GM21825 (cell line): ENCODE data around the gene DLL3.
"Not testable (repeated sequence)": the region's sequence is repeated elsewhere in the genome, so short reads cannot be mapped to it uniquely, and the experiment has no call there.

Experiments used
- ATAC-seq: cut with Tn5 transposase; IDR thresholded peaks from one replicate; pipeline ENCODE4 v1.9.1; 2021; ENCODE audit warnings: mild to moderate bottlenecking, moderate library complexity; ENCODE audit not compliant: unreplicated experiment

The DLL3 gene, protein sequence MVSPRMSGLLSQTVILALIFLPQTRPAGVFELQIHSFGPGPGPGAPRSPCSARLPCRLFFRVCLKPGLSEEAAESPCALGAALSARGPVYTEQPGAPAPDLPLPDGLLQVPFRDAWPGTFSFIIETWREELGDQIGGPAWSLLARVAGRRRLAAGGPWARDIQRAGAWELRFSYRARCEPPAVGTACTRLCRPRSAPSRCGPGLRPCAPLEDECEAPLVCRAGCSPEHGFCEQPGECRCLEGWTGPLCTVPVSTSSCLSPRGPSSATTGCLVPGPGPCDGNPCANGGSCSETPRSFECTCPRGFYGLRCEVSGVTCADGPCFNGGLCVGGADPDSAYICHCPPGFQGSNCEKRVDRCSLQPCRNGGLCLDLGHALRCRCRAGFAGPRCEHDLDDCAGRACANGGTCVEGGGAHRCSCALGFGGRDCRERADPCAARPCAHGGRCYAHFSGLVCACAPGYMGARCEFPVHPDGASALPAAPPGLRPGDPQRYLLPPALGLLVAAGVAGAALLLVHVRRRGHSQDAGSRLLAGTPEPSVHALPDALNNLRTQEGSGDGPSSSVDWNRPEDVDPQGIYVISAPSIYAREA

DNA sequence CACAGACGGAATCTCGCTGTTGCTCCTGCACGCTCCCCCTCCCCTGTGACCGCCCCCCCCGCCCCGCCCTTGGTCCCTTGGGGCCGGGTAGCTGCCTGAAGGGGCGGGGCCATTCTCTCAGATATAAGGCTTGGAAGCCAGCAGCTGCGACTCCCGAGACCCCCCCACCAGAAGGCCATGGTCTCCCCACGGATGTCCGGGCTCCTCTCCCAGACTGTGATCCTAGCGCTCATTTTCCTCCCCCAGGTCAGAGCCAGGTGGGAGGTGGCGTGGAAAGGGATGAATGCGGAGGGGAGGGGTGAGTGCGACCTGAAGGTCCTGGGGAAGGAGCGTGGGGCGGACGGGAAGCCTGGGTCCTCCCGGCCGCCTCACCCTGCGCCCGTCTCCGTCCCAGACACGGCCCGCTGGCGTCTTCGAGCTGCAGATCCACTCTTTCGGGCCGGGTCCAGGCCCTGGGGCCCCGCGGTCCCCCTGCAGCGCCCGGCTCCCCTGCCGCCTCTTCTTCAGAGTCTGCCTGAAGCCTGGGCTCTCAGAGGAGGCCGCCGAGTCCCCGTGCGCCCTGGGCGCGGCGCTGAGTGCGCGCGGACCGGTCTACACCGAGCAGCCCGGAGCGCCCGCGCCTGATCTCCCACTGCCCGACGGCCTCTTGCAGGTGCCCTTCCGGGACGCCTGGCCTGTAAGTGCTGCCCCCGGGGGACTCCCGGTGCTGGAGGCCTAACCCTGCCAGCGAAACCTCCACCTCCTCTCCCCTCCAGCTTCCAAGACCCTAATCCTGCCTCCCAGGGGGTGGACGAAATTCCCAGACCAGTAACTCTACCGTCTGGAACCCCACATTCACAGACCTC is at the start of gene DLL3:
DLL3 (plus strand) TSS at position 150 of the 845 bp plus-strand sequence; CDS start at position 178, 28 bp downstream.
- no peak for ATAC-seq

DNA sequence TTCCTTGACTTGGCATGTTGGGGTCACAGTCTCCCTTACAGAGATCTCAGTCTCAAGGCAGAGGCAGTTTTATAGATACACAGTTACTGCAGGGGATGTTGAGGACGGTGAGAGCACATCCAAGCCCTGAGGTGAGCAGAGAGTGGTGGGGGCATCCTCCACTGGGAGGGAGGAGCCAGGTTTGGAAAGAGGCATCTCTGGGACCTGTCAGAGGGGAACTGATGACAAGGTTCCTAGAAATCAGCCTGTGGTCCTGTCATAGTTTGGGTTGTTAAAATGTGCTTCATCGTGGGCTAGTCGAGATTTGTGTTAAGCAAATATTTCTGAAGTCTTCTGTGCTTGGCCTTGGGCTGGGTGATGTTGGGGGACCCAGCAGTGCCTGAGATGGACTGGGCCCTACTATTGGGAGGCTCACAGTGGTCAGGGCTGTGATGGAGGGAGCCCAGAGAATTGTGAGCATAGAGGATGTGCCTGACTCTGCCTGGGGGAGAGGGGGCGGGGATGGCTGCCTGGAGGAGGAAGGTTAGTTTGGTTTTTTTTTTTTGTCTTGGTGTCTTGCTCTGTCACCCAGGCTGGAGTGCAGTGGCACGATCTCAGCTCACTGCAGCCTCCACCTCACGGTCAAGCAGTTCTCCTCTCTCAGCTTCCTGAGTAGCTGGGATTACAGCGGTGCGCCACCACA is 49.5 kb upstream of the DLL3 start:
- no peak for ATAC-seq

DNA sequence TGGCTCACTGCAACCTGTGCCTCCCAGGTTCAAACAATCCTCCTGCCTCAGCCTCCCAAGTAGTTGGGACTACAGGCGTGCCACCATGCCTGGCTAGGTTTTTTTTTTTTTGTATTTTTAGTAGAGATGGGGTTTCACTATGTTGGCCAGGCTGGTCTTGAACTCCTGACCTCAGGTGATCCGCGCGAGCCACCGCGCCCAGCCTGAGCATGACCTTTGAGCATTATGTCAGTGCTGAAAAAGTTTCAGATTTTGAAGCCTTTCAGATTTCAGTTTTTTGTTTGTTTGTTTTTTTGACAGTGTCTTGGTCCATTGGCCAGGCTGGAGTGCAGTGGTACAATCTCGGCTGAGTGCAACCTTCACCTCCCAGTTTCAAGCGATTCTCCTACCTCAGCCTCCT is 47.5 kb upstream of the DLL3 start:
- ATAC-seq, result not testable (repeated sequence)

DNA sequence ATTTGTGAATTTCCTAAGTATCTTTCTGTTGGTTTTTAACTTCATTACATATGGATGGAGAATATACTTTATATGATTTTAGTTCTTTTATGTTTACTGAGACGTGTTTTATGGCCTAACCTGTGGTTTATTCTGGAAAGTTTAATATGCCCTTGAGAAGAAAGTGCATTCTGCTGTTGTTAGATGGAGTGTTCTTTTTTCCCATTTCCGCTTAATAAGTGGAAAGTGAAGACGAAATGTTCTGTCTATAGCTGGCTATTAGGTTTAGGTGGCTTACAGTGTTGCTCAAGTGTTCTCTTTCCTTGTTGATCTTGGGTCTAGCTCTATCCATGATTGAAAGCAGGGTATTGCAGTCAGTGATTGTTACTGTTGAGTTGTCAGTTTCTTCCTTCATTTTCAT is 35.3 kb upstream of the DLL3 start:
- no peak for ATAC-seq

DNA sequence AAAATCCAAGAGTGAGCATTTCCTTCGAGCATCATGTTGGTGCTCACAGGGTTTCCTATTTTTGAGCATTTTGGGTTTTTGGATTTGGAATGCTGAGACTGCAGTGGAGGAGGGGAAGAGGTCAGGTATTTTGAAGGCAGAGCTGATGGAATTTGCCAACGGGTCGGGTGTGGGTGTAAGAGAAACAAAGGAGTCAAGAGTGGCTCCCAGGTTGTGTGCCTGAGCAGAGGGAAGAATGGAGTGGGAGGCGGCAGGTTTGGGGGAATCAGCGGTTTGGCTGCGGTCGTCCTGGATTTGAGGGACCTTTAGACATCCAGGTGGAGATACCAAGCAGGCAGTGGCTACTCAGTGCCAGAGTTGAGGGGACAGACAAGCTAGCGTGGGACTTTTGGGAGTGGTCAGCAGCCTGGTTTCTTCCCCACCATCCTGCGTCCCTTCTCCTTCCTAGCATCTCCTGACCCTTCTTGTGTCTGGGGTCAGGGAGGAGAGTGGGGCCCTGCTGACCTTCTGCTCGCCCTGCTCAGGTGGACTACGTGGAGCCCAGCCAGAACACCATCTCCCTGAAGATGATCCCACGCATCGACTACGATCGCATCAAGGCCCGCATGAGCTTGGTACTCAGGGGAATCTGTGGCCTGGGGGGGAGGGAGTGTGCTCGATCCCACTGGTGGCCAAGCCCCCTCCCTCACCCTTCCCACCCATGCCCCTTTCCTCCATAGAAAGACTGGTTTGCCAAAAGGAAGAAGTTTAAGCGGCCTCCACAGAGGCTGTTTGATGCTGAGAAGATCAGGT is 32.6 kb upstream of the DLL3 start:
- no peak for ATAC-seq

DNA sequence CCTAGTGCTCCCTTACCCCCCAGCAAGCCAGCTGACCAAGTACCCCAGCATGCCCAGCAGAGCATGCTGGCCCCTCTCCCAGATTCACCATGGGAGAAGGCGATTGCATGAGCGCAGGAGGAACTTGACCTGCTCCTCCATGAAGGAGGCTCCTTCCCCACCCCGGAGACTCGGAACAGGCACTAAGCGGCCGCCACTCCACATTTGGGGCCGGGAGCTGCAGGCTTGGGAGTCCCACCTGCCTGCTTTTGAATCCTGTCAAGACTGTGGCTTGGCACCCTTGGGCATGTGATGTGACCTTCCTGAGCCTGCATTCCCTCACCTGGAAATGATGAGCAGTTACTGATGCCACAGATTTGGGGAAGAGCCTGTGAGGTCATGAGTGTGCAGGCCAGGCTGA is 30.8 kb upstream of the DLL3 start:
- ATAC-seq, result no peak

DNA sequence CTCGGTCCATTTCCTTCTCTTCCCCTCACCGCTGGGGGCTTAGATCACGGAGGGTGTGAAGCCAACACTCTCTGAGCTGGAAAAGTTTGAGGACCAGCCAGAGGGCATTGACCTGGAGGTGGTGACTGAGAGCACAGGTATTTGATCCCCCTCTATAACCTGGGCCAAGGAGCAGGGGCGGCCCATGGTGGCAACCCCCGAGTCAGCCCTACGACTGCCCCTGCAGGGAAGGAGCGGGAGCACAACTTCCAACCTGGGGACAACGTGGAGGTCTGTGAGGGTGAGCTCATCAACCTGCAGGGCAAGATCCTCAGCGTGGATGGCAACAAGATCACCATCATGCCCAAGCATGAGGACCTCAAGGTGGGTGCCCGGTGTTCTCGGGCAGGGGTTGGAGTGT is 29.7 kb upstream of the DLL3 start:
- ATAC-seq, result no peak

DNA sequence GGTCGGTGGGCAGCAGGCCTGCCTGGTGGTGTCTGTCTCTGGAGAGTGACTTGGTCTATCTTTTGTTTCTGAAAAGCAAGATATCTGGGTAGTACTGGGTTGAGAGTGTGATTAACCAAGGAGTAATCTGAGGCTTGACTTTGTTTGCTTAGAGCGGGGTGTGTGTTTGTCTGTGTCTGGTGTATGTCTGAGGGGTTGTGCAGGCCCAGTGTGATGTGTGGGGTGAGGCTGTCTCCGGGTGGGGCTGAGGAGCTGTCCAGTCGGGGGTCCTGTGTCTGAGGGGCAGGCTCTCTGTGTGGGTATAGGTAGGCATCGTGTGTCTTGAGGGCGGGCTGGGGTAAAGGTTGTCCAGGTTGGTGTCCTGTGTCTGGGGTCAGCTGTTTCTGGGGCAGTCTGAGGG is 29.2 kb upstream of the DLL3 start:
- ATAC-seq, result no peak

DNA sequence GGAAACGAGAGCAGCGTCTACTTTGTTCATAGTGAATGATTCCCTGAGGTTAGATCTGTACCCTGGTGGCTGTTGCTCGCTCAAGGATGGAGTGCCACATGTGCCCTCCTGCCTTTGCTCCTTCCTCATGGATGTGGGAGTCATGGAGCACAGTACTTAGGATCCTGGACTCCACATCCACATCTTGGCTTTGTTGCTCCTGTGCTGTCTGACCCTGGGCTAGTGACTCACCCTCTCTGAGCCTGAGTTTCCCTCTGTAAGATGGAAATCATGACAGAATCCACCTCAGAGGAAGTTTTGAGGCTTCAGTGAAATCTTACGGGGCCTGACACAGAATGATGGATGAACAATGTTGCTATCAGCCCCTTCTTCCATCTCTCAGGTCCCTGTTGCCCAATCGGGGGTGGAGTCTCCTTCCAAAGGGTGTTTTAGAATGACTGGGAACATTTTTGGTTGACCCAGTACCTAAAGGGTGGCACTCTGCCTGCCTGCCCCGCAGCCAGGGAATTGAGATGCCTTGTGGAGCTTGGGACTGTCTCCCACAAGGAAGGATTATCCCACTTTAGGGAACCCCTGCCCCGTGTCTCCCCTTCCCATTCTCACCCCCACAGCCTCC is 27.9 kb upstream of the DLL3 start:
- no peak for ATAC-seq

DNA sequence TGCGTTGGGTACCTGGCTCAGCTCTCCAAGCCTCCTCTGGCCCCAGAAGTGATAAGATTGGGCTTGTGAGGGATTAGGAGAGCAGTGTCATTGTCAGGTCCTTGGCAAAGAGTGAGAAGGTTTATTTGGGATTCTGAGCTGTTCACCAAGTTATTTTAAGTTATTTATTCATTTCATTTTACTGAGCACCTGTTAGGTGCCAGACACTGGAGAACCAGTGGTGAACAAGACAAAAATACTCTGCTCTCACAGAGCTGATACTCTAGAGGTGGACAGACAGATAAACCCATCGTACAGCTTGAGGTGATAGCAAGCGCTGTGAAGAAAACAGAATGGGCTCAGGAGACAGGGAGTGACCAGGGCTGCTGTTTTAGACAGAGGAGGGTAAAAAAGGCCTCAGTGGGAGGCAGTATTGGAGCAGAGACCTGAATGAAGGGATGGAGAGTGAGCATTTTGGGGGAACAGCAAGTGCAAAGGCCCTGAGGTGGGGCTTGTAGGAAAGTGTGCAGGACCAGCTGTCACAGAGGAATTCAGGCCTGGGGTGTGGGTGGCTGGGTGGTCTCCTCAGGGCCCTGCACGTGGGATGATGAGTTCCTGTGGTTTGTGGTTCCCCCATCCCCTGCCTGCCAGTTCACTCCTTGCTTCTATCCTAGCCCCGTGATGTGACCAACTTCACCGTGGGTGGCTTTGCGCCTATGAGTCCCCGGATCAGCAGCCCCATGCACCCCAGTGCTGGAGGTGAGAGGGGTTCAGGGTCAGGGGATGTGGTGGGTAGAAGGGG is 26.8 kb upstream of the DLL3 start:
- ATAC-seq, result no peak

DNA sequence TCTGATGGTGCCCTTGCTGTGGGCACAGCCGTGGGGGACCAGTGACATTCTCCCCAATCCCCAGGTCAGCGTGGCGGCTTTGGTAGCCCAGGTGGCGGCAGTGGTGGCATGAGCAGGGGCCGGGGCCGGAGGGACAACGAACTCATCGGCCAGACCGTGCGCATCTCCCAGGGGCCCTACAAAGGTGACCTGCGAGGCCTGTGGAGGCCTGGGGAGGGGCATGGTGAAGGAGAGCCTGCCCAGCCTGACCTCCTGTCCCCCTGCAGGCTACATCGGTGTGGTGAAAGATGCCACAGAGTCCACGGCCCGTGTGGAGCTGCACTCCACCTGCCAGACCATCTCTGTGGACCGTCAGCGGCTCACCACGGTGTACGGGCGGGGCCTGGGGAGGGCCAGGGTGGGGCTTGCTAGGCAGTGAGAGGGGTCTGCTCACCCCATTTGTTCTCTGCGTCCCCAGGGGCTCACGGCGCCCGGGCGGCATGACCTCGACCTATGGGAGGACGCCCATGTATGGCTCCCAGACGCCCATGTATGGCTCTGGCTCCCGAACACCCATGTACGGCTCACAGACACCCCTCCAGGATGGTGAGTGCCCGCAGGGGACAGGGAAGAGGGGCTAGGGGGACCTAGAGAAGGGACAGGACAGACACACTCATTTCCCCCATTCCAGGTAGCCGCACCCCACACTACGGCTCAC is 25.9 kb upstream of the DLL3 start:
- no peak for ATAC-seq

DNA sequence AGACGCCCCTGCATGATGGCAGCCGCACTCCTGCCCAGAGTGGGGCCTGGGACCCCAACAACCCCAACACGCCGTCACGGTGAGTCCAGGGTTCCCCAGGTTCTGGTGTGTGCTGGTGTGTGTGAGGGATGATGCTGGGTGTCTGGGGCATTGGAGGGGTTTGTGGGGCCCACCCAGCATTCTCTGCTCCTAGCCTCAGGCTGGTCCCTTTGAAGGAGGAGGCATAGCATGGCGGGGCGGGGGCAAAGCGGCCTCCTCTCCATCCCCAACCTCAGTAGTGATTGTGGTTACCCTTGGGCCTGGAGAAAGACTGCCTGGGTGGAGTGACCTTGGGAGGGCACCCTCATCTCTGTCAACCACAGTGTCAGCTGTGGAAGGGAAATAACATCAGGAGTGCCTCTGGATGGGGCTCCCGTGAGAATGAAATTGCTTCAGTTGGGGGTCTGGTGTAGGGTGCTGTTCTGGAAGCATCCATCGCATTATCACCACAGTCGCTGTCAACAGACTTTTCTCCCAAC is 25.2 kb upstream of the DLL3 start:
- ATAC-seq, result no peak

DNA sequence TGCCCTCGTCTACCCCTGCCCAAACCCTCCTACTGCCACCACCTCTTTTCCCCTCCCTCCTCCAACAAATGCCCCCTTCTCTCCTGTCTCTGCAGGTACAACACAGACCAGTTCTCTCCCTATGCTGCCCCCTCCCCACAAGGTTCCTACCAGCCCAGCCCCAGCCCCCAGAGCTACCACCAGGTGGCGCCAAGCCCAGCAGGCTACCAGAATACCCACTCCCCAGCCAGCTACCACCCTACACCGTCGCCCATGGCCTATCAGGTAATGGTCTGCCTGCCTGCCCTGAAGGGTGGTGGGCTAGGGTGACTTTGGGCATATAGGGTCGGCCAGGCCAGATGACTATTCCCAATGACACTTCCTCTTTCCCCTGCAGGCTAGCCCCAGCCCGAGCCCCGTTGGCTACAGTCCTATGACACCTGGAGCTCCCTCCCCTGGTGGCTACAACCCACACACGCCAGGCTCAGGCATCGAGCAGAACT is 24.6 kb upstream of the DLL3 start:
- no peak for ATAC-seq

DNA sequence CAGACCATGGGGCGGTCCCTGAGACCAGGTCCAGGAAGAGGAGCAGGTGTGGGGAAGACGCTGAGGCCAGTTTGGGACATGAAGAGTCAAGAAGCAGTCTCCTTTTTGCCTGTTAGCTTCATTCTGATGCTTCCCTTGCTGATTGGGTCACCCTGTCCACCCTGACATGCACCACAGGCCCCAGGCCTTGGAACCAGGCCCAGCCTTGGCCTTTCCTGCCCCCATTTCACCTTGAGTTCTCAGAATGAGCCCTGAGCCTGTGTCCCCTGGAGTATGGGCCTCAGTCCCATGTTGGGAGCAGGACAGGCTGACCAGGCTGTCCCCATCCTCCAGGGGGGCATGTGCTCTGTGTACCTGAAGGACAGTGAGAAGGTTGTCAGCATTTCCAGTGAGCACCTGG is 23.0 kb upstream of the DLL3 start:
- ATAC-seq, result no peak

DNA sequence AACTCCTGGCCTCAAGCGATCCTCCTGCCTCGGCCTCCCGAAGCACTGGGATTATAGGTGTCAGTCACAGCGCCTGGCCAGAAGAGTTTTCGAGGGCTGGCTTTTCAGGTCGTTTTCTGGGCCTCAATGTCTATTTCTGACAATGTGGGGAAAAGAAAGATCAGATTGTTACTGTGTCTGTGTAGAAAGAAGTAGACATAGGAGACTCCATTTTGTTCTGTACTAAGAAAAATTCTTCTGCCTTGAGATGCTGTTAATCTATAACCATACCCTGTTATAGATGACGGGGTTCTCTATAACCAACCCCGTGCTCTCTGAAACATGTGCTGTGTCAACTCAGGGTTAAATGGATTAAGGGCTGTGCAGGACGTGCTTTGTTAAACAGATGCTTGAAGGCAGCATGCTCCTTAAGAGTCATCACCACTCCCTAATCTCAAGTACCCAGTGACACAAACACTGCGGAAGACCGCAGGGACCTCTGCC is 19.4 kb upstream of the DLL3 start:
- not testable (repeated sequence) for ATAC-seq

DNA sequence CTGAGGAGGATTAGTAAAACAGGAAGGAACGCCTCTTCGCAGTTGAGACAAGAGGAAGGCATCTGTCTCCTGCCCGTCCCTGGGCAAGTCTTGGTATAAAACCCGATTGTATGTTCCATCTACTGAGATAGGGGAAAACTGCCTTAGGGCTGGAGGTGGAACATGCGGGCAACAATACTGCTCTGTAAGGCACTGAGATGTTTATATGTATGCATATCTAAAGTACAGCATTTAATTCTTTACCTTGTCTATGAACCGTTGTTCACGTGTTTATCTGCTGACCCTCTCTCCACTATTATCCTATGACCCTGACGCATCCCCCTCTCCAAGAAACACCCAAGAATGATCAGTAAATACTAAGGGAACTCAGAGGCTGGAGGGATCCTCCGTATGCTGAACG is 18.8 kb upstream of the DLL3 start:
- no peak for ATAC-seq

DNA sequence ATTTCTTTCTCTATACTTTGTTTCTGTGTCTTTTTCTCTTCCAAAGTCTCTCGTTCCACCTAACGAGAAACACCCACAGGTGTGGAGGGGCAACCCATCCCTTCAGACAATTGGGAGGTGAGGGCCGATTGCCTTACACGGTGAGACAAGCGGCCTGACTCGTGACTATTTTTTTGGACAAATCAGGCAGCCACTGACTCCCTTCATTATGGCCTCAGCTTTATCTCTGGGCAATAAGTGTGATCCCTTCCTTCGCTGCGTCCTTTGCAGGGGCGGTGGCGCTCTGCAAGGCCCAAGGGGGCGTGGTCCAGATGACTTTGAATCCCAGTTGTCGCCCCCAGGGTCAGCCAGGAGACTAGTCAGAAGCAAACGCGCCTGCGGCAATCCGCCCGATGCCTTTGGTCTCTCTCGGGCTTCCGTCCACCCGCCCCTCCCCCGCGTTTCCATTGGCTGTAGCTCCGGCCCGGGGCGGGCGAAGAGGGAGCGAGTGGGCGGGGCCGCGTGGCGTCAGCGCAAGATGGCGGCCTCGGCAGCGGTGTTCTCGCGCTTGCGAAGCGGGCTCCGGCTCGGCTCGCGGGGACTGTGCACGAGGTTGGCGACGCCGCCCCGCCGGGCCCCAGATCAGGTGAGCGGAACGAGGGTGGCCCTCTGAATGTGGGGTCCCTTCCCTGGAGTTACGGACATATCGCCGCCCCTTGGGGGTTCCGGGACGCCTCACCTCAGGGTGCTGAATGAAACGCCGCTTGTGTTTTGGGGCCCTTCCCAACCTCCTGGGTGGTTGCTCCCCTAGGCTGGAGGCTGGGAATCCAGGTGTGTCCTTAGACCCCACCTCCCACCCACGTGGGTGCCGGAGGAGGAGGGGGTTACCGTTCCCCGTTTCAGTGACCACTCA is 18.2 kb upstream of the DLL3 start, which contains the start of gene TIMM50:
TIMM50 (plus strand) TSS at position 502 of the 892 bp plus-strand sequence; CDS start at position 518, 16 bp downstream.
- peak; percentile 87 for ATAC-seq
